NCI-H446 treated with DMSO at 0.1 percent for 48 hours (cell line): ENCODE data around the gene MYL6B.
A peak's percentile ranks its signal among the peaks of the same experiment; 100 is the strongest.
"Not testable (repeated sequence)": the region's sequence is repeated elsewhere in the genome, so short reads cannot be mapped to it uniquely, and the experiment has no call there.

Source experiments
- DNase-seq: peaks from one replicate; lab custom pipeline; 2025; lab: John Stamatoyannopoulos, UW

MYL6B gene

GRCh38 chr12:56152756-56153677 is 630 bp downstream of the MYL6B start:
- DNase-seq = no peak

- DNase-seq = no peak
Observed at GRCh38 chr12:56153678-56154065, 1.3 kb downstream of the MYL6B start.

GRCh38 chr12:56154246-56154771 is 1.9 kb downstream of the MYL6B start:
- DNase-seq = no peak

DNA sequence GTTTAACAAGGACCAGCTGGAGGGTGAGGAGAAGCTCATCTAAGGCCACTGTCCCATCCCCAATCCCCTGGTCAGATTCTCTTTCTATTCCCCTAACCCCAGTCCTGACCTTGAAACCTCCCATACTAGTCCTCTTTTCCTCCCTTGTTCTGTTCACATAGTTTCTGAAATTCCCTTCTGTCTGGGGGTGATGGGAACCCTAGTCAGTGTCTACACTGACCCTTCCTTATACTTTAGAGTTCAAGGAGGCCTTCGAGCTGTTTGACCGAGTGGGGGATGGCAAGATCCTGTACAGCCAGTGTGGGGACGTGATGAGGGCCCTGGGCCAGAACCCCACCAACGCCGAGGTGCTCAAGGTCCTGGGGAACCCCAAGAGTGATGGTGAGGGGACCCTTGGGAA is 2.4 kb downstream of the MYL6B start:
- DNase-seq = no peak

GRCh38 chr12:56155256-56155845 is 3.0 kb downstream of the MYL6B start:
- DNase-seq = no peak

GRCh38 chr12:56156464-56157200 is 4.2 kb downstream of the MYL6B start:
- DNase-seq = not testable (repeated sequence)

DNA sequence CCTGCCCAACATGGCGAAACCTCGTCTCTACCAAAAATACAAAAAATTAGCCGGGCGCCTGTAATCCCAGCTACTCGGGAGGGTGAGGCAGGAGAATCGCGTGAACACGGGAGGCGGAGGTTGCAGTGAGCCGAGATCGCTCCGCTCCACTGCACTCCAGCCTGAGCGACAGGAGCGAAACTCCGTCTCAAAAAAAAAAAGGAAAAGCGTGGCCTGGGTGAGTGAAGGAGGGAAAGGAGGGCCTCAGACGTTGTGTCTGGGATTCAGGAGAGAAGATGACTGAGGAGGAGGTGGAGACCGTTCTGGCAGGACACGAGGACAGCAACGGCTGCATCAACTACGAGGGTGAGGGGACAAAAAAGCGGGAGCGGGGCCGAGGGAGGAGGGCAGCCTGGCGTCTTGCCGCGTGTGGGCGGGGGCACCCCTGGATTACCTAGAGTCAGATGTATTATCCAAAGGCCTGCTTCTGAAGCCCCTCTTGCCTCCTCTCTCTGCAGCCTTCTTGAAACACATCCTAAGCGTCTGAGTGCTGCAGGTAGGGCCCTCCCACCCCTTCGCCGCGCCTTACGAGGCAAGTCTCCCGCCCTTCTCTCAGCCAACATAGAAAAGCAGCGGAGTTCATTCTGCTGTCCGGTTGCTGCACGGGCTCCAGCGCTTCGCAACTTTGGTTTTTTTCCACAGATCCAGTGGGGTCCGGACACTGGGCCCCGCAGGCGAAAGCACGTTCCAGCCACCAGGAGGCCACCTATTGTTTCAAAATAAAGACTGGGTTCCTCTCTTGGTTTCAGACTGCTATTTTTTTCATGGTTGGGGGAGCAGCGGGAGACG is 5.0 kb downstream of the MYL6B start:
- peak; percentile 67 for DNase-seq

DNA sequence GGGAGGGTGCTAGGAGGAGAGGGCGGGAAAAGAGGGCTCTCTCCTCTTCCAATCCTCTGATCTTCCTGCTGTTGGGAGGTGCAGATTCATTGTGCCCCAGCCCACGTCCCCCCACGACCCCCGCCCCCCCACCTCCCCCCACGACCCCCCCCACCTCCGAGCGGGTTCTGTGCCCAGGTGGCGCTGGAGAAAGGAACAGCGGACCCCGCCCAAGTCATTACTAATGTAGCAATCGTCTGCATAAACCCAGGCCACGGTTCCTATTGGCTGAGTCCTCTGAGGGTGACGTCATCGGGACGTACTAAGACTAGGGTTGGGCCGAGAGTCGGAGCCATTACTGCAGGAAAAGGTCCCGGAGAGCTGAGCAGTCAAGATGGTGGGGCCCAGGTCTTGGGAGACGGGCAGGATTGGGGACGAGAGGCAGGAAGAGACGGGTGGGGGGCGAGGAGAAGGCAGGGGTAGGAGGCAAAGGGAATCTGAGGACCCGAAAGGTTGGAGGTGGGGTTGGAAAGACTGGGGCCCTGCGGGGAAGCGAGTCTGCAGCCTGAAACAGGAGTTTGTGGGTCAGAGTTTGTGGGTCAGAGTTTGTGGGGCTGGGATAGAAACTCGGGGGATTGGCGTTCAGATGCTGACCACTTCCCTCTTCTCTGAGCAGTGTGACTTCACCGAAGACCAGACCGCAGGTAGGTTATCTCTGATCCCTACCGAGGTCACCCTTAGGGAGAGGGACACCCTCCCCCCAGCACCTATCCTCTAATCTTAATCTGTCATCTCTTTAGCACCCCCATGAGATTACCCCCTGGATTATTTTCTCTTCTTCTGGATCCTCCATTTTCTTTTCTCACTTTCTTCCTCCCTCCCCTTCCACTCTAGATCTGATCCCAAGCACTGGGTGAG is 5.9 kb downstream of the MYL6B start, which contains the start of gene MYL6:
TSS of gene MYL6 (plus strand) at position 331 of the 897 bp plus-strand sequence. CDS start at position 374, 43 bp downstream.
- peak; percentile 96 for DNase-seq

- DNase-seq = peak; percentile 20
Observed at GRCh38 chr12:56158926-56159461, 6.6 kb downstream of the MYL6B start.

DNA sequence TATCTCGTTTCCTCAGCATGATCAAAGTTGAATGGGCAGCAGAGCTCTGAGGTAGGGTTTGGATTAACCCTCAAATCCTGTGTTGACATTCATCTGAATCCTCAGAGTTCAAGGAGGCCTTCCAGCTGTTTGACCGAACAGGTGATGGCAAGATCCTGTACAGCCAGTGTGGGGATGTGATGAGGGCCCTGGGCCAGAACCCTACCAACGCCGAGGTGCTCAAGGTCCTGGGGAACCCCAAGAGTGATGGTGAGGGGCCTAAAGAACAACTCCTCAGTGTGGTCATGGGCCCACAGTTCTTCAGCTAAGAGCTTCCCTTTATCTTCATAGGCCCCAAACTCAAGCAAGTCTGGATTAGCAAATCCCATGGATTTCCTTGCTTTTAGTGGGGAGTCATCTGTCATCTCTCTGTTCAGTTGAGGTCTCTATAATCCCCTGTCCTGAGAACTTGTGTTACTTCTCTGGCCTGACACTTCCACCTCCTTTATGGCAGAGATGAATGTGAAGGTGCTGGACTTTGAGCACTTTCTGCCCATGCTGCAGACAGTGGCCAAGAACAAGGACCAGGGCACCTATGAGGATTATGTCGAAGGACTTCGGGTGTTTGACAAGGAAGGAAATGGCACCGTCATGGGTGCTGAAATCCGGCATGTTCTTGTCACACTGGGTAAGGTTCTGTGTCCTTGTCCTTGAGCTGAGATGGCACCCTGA is 7.2 kb downstream of the MYL6B start:
- DNase-seq = no peak

GRCh38 chr12:56160193-56160763 is 7.9 kb downstream of the MYL6B start:
- no peak for DNase-seq

DNA sequence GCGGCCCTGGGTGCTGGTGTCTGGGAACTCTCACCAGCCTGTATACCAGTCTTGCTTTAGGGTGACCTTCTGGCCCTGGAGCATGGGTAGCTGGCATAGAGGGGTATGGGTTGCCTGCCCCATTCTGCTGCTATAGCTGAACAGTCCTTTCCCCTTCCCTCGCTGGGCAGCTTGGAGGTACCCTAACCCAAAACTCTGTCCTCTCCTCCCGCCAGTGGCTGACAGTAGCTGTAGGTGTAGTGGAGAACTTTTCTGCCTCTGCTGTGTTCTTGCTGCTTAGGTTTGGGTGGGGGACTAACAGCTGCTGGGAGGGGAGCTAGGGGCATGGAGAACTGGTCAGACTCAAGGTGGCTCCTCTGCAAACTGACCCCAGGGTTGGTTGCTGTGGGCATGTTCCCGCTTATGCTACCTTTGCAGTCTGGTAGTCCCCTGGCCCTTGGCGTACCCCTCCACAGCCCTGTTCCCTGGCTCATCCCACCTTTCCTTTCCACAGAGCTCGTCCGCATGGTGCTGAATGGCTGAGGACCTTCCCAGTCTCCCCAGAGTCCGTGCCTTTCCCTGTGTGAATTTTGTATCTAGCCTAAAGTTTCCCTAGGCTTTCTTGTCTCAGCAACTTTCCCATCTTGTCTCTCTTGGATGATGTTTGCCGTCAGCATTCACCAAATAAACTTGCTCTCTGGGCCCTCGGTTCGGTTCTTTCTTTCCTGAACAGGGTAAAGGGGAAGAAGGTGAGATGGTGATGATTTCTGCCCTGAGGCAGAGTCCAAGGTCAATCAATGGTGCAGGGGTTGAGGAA is 8.7 kb downstream of the MYL6B start:
- no peak for DNase-seq

DNA sequence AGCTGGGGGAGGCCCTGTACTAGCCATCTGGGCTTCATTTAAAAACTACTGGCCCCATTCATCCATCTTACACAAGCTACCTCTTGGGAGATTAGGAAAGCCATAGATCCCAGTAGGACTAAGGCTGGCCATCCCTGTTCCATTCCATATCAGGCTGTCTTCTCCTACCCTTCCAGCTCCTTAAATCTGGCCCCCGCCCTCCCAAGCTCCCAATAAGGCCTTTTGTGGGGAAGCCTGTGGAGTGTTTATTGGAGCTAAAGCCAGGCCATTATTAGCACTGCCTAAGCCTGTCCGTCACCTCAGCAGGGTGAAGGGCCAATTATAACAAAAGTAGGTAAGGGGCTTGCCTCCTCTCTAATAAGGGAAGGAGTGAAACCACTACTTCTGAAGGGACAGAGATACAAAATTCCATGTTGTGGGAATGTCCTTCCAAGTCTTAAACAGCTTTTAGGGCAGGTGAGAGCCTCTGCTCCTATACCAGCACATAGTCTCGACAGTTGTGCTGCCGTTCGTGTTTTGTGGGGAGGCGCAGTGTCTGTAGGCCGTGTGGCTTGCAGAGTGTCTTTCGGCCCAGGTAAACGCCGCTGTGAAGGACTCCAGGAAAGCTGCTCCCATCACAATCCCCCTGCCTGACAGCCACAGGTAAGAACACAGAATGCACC is 9.4 kb downstream of the MYL6B start:
- DNase-seq = no peak

DNA sequence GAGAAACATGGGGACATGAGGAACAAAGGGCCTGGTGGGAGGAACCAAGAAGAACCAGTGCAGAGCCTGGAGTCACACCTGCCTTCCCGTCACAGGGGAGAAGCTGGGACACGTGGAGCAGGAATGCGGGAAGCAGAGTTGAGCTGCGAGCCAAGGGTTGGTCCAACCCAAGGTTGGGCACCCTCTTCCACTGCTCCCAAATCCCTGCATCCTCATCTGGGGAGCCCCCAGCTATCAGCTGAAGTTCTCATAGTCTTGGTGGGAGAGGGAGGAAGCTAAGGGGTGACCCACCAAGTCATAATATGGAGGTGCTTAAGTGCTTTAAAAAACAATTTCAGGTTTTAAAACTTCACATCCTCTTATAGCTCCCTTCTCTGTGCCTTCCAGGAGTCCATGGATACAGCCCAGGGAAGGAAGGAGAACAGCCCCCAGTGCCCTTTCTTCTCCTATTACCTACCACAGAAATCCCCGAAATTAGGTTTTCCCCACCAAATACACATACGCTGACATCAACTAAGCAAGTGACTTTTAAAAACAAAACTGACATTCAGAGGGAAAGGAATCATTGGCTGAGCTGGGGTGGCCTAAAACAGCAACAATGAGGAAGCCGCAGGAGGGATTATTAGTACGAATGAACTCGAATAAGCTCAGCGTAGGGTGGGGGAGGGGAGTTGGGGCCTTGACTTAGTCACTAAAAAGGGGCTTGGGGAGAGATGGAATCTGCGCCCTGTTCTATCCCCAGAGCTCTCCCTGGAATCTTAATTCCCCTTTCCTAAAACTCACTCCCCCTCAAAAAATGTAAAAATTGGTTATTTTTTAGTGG is 10.3 kb downstream of the MYL6B start:
- no peak for DNase-seq

GRCh38 chr12:56163533-56164344 is 11.4 kb downstream of the MYL6B start:
- DNase-seq = no peak

- DNase-seq = no peak
Observed at GRCh38 chr12:56164345-56164729, 11.9 kb downstream of the MYL6B start.
